ENCODE data around the gene DNAAF8. TPM values are rescaled to one million over a fixed set of nuclear protein-coding genes. Genes with fewer than 3 reads are reported as not detected.

The DNAAF8 gene
- total and polyA plus RNA-seq, 8 donors: 0.23 to 1.0 (median 0.58) TPM

DNA sequence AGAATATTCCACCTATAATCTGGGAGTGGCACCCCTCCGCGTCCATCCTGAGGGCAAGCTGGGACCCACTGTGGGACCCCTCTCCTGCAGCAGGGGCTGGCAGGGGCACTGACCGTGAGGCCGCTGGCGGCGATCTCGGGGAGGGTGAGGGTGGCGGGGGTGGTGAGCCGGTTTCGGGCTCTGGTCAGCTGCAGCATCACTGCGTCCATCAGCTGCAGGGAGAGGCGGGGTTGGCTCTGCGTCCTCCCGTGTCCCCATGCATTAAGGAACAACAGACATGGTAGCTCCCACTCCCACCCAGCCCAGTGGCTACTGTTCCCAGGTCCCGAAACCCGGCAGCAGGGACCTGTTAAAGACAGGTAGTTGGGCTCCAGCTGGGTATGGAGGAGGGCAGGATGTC lies 64.1 kb downstream of the DNAAF8 start:
- H3K27me3 ChIP-seq: no peaks in the 10 kb centered on the region
- H3K27ac ChIP-seq: no peak overlapping the region
- peaks cover 14 to 21% (median 21%) of the 10 kb centered on the region in 3 donors for H3K4me1 ChIP-seq
- WGBS, 2 donors: 85 to 93% methylated on average over 15 to 16 of the region's 16 CpGs
- no peak overlapping the region for H3K4me3 ChIP-seq
- no peaks in the 10 kb centered on the region for H3K9me3 ChIP-seq
- no peak for FAIRE-seq
- peaks cover 0 to 5% (median 0%) of the 10 kb centered on the region in 3 donors for H3K36me3 ChIP-seq
- TF ChIP-seq, protein P1, sequence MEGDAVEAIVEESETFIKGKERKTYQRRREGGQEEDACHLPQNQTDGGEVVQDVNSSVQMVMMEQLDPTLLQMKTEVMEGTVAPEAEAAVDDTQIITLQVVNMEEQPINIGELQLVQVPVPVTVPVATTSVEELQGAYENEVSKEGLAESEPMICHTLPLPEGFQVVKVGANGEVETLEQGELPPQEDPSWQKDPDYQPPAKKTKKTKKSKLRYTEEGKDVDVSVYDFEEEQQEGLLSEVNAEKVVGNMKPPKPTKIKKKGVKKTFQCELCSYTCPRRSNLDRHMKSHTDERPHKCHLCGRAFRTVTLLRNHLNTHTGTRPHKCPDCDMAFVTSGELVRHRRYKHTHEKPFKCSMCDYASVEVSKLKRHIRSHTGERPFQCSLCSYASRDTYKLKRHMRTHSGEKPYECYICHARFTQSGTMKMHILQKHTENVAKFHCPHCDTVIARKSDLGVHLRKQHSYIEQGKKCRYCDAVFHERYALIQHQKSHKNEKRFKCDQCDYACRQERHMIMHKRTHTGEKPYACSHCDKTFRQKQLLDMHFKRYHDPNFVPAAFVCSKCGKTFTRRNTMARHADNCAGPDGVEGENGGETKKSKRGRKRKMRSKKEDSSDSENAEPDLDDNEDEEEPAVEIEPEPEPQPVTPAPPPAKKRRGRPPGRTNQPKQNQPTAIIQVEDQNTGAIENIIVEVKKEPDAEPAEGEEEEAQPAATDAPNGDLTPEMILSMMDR (IDR thresholded peaks at IDR 0.05): no peak
- peak in 2 of 6 donors; percentile 46 to 79 for DNase-seq
- intact Hi-C loops (cut with DNase I): no loop called here
- ATAC-seq: no peak

Other genes with a start within 250 kb of the DNAAF8 start
- gene CDIP1, start 195.8 kb upstream of the DNAAF8 start, total RNA-seq: 10 to 100 TPM; 16.3 to 20.1 (median 18.9) TPM
- 10 to 100 TPM; 13.6 to 24.4 TPM for gene CDIP1, start 195.8 kb upstream of the DNAAF8 start, polyA plus RNA-seq
- under 1 TPM; 0.28 to 0.47 (median 0.34) TPM for gene C16orf96, start 178.2 kb upstream of the DNAAF8 start, total RNA-seq
- under 1 TPM; 0.30 to 0.31 TPM for gene C16orf96, start 178.2 kb upstream of the DNAAF8 start, polyA plus RNA-seq
- 10 to 100 TPM in 5 of 6 donors, 1 to 10 TPM in 1; 9.1 to 19.4 (median 14.3) TPM for gene UBALD1, start 119.6 kb upstream of the DNAAF8 start, total RNA-seq
- gene UBALD1, start 119.6 kb upstream of the DNAAF8 start, polyA plus RNA-seq: 10 to 100 TPM; 29.3 to 42.5 TPM
- 10 to 100 TPM; 29.0 to 43.8 (median 33.0) TPM for gene MGRN1, start 109.7 kb upstream of the DNAAF8 start, total RNA-seq
- gene MGRN1, start 109.7 kb upstream of the DNAAF8 start, polyA plus RNA-seq: 10 to 100 TPM; 17.2 to 29.9 TPM
- gene NUDT16L1, start 41.0 kb upstream of the DNAAF8 start, total RNA-seq: 10 to 100 TPM in 5 of 6 donors, 1 to 10 TPM in 1; 7.0 to 16.5 (median 12.8) TPM
- 10 to 100 TPM; 17.3 to 32.3 TPM for gene NUDT16L1, start 41.0 kb upstream of the DNAAF8 start, polyA plus RNA-seq
- gene ANKS3, start 266 bp upstream of the DNAAF8 start, total RNA-seq: 10 to 100 TPM in 5 of 6 donors, 1 to 10 TPM in 1; 8.7 to 20.4 (median 11.7) TPM
- 10 to 100 TPM; 56.8 to 69.1 TPM for gene ANKS3, start 266 bp upstream of the DNAAF8 start, polyA plus RNA-seq
- 10 to 100 TPM in 1 of 6 donors, 1 to 10 TPM in 5; 5.5 to 10.0 (median 7.2) TPM for gene ZNF500, start 32.6 kb downstream of the DNAAF8 start, total RNA-seq
- gene ZNF500, start 32.6 kb downstream of the DNAAF8 start, polyA plus RNA-seq: 10 to 100 TPM in 1 of 2 donors, 1 to 10 TPM in 1; 6.5 to 14.1 TPM
- not detected for gene SEPTIN12, start 53.8 kb downstream of the DNAAF8 start, total RNA-seq
- 1 to 10 TPM in 1 of 2 donors, not detected in 1; 1.4 TPM for gene SEPTIN12, start 53.8 kb downstream of the DNAAF8 start, polyA plus RNA-seq
- 10 to 100 TPM; 49.2 to 69.1 (median 63.2) TPM for gene SMIM22, start 60.8 kb downstream of the DNAAF8 start, total RNA-seq
- 100 to 1,000 TPM; 176 to 367 TPM for gene SMIM22, start 60.8 kb downstream of the DNAAF8 start, polyA plus RNA-seq
- 10 to 100 TPM; 12.3 to 18.3 (median 13.0) TPM for gene ROGDI, start 68.1 kb downstream of the DNAAF8 start, total RNA-seq
- 10 to 100 TPM; 55.0 to 63.0 TPM for gene ROGDI, start 68.1 kb downstream of the DNAAF8 start, polyA plus RNA-seq
- gene GLYR1, start 112.8 kb downstream of the DNAAF8 start, total RNA-seq: 10 to 100 TPM; 27.2 to 58.6 (median 40.4) TPM
- gene GLYR1, start 112.8 kb downstream of the DNAAF8 start, polyA plus RNA-seq: 10 to 100 TPM; 33.0 to 41.4 TPM
- 10 to 100 TPM; 10.4 to 17.3 (median 12.4) TPM for gene UBN1, start 112.9 kb downstream of the DNAAF8 start, total RNA-seq
- 10 to 100 TPM in 1 of 2 donors, 1 to 10 TPM in 1; 8.0 to 10.1 TPM for gene UBN1, start 112.9 kb downstream of the DNAAF8 start, polyA plus RNA-seq
- gene PPL, start 202.6 kb downstream of the DNAAF8 start, total RNA-seq: 10 to 100 TPM; 10.4 to 19.8 (median 12.9) TPM
- 10 to 100 TPM; 15.7 to 27.2 TPM for gene PPL, start 202.6 kb downstream of the DNAAF8 start, polyA plus RNA-seq
- gene SEC14L5, start 223.8 kb downstream of the DNAAF8 start, total RNA-seq: under 1 TPM; 0.22 to 0.79 (median 0.62) TPM
- gene SEC14L5, start 223.8 kb downstream of the DNAAF8 start, polyA plus RNA-seq: under 1 TPM; 0.27 to 0.40 TPM

Data from pancreas (tissue), 10 donors.